Thyroid gland (tissue), 4 donors: ENCODE data around the gene TMEM269.

ENCODE experiments used
- CTCF ChIP-seq, 6 experiments: fragments of 200-600 bp in 3 of 6; fragments of 450-650 bp in 3 of 6; sonication (generic) in 3 of 6; IDR thresholded peaks; one replicate each; pipeline ENCODE4 v1.5.1; 2016 to 2019; ENCODE audit warnings: antibody characterized with exemption in 6 of 6, mild to moderate bottlenecking in 2 of 6, inconsistent platforms in 1 of 6, moderate library complexity in 1 of 6
- POLR2A ChIP-seq, 2 donors: fragments of 450-650 bp; IDR thresholded peaks; one replicate each; pipeline ENCODE4 v1.6.1; 2017; ENCODE audit warnings: antibody characterized with exemption in 2 of 2, mild to moderate bottlenecking in 2 of 2, moderate library complexity in 1 of 2

- TF ChIP-seq POLR2A (IDR thresholded peaks at IDR 0.05) (no peak), CTCF (IDR thresholded peaks at IDR 0.05) (no peak)
Measured at GRCh38 chr1:42735056-42735455, 49.7 kb upstream of the TMEM269 start.
